Measurements from ENCODE around the gene PAPSS1. TPM values are rescaled to one million over a fixed set of nuclear protein-coding genes. Genes with fewer than 3 reads are reported as not detected.

PAPSS1 gene
- total RNA-seq, 6 experiments from 2014 or later, result 3.7 to 7.6 (median 6.8) TPM

DNA sequence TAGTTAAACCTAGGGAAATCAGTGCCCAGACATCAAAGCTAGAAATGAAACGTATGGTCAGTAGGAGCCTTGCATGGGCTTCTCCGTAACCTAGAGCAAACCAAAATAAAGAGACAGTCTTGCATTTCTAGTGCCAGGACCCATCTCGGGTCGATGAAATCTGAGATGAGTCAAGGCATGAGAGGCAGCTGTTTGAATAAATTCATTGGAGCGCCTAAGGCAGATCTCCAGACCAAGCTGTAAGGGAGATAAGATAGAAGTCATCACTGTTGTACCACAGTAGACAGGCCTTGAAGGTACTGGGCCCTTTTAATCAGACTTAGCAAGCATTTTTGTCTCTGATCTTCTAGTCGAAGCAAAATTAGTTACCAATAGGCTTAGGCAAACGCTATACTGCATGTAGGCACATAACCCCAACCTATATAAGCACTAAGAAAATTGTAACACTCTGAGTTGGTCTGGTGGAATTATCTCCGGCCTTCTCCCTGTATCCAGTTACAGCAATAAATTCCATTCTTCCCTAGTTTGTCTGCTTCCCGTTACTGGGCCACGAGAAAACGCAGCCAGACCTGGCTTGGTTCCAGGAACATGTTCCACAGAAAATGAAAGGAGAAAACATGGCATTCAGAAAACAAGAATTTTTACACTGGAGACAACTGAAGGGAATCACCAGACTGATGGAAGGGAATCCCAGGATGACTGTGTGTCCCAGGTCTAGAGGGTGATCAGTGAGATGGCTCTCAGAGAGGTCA is 21.1 kb upstream of the PAPSS1 start:
- peak overlapping the region in 2 of 3 donors; percentile 3 to 5 for H3K27ac ChIP-seq
- no peak for ATAC-seq
- intact Hi-C loops (cut with DNase I), result no loop called here
- H3K27me3 ChIP-seq, result no peaks in the 10 kb centered on the region
- no peaks in the 10 kb centered on the region for H3K36me3 ChIP-seq
- no peaks in the 10 kb centered on the region for H3K9me3 ChIP-seq
- no peak overlapping the region for H3K4me3 ChIP-seq
- TF ChIP-seq, protein P1, sequence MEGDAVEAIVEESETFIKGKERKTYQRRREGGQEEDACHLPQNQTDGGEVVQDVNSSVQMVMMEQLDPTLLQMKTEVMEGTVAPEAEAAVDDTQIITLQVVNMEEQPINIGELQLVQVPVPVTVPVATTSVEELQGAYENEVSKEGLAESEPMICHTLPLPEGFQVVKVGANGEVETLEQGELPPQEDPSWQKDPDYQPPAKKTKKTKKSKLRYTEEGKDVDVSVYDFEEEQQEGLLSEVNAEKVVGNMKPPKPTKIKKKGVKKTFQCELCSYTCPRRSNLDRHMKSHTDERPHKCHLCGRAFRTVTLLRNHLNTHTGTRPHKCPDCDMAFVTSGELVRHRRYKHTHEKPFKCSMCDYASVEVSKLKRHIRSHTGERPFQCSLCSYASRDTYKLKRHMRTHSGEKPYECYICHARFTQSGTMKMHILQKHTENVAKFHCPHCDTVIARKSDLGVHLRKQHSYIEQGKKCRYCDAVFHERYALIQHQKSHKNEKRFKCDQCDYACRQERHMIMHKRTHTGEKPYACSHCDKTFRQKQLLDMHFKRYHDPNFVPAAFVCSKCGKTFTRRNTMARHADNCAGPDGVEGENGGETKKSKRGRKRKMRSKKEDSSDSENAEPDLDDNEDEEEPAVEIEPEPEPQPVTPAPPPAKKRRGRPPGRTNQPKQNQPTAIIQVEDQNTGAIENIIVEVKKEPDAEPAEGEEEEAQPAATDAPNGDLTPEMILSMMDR (IDR thresholded peaks at IDR 0.05), result no peak
- TF ChIP-seq POLR2A (IDR thresholded peaks at IDR 0.05), result no peak
- peaks cover 0 to 15% (median 4%) of the 10 kb centered on the region in 4 donors for H3K4me1 ChIP-seq
- 57% methylated on average over 9 of the region's 11 CpGs for WGBS (ENCODE audit: insufficient coverage, low coverage, low lambda C conversion rate, missing lambda C conversion rate)
- DNase-seq, result no peak

DNA sequence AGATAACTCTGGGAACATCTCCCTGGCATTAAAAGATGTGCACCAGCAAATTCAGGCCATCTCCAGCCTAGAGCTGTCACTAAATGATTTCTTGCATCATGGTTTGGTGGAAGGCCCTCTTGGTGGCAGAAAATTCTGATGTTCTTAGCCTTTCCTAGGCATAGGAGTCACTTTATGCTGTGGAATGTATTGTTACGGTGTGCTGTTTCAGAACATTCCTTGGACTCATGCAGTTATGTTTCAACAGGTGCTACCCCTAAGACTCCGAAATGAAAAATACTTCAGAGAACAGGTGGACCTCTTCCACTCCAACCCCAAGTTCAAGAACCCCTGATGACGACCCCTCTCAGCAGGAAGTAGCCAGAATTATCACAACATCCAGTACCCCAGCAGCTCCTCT is 20.3 kb upstream of the PAPSS1 start:
- WGBS (ENCODE audit: insufficient coverage, low coverage, low lambda C conversion rate, missing lambda C conversion rate), result 59% methylated on average over 3 of the region's 3 CpGs
- DNase-seq (no peak), ATAC-seq (peak in 1 of 4 donors; percentile 16)
- intact Hi-C loops (cut with DNase I), result no loop called here
- Histone ChIP-seq H3K4me1 (peaks cover 0 to 15% (median 4%) of the 10 kb centered on the region in 4 donors), H3K27me3 (no peaks in the 10 kb centered on the region), H3K9me3 (no peaks in the 10 kb centered on the region), H3K27ac (peak overlapping the region in 1 of 3 donors; percentile 3), H3K36me3 (no peaks in the 10 kb centered on the region), H3K4me3 (no peak overlapping the region)
- TF ChIP-seq POLR2A (IDR thresholded peaks at IDR 0.05), result no peak
- TF ChIP-seq, protein P1 (IDR thresholded peaks at IDR 0.05), result peak; percentile 16 to 40 (median 23)

DNA sequence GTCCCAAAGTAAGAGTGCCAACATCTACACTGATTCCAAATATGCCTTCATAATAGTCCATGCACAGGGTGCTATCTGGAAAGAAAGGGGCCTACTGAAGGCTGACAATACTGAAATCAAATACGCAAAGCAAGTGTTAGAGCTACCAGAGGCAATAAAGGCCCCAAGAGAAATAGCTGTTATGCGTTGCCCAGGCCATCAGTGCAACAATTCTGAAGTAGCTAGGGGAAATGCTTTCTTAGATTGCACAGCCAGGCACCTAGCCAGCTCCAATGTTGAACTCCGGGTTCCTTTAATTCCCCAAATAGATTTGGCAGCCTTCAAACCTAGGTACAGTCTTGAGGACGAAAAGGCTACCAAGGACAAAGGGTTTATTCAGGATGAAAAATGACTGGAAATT is 17.4 kb upstream of the PAPSS1 start:
- intact Hi-C loops (cut with DNase I), result no loop called here
- 34% methylated on average over 4 of the region's 4 CpGs for WGBS (ENCODE audit: insufficient coverage, low coverage, low lambda C conversion rate, missing lambda C conversion rate)
- DNase-seq, result no peak
- peaks cover 0 to 15% (median 4%) of the 10 kb centered on the region in 4 donors for H3K4me1 ChIP-seq
- ATAC-seq, result peak; percentile 12 to 43 (median 28)
- H3K27me3 ChIP-seq, result no peaks in the 10 kb centered on the region
- TF ChIP-seq POLR2A (IDR thresholded peaks at IDR 0.05), result no peak
- TF ChIP-seq, protein P1 (IDR thresholded peaks at IDR 0.05), result no peak
- H3K4me3 ChIP-seq, result peak overlapping the region in 1 of 3 donors; percentile 11
- H3K27ac ChIP-seq, result peak overlapping the region in 2 of 3 donors; percentile 80 to 85
- H3K36me3 ChIP-seq, result no peaks in the 10 kb centered on the region
- H3K9me3 ChIP-seq, result no peaks in the 10 kb centered on the region

DNA sequence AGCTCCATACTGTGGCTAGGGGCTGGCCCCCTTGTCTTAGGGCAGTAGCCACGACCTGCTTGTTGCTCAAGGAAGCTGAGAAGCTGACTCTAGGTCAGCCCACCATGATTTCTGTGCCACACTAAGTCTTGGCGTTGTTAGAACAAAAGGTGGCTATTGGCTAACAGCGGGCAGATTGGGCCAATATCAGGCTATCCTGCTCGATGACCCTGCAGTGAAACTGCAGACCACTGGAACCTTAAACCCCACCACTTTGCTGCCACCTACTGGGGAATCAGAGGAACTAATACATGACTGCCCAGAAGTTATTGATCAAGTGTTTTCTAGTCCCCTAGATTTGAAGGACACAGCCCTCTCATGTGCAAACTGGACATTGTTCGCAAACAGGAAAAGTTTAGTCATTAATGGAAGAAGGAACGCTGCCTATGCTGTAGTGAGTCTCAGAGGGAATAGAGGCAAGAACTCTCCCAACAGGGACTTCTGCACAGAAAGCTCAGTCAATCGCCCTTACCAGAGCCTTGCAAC is 17.0 kb upstream of the PAPSS1 start:
- ATAC-seq (peak; percentile 92 to 97 (median 95)), DNase-seq (peak in 1 of 3 donors; percentile 66)
- H3K4me1 ChIP-seq, result peaks cover 0 to 15% (median 4%) of the 10 kb centered on the region in 4 donors
- H3K4me3 ChIP-seq, result peak overlapping the region in 1 of 3 donors; percentile 11
- TF ChIP-seq, protein P1 (IDR thresholded peaks at IDR 0.05), result peak; percentile 81 to 89 (median 81)
- no peak for TF ChIP-seq POLR2A (IDR thresholded peaks at IDR 0.05)
- no peaks in the 10 kb centered on the region for H3K36me3 ChIP-seq
- no peaks in the 10 kb centered on the region for H3K9me3 ChIP-seq
- WGBS (ENCODE audit: insufficient coverage, low coverage, low lambda C conversion rate, missing lambda C conversion rate), result 20% methylated on average over 5 of the region's 7 CpGs
- H3K27ac ChIP-seq, result peak overlapping the region in 2 of 3 donors; percentile 80 to 85
- intact Hi-C loops (cut with DNase I), result no loop called here
- no peaks in the 10 kb centered on the region for H3K27me3 ChIP-seq

Measured in right lobe of liver (tissue), 6 donors.